ENCODE results near the gene SNX30.

- TF ChIP-seq POLR2A (IDR thresholded peaks at IDR 0.05): no peak
- no peak for TF ChIP-seq CTCF (IDR thresholded peaks at IDR 0.05)
Measured at GRCh38 chr9:112831969-112832368, 81.4 kb downstream of the SNX30 start.

Data from Peyer's patch (tissue), 4 donors.